OCI-LY3 (cell line): ENCODE measurements around the gene ZGRF1.

Experiments used
- CTCF ChIP-seq: fragments of 200-600, 300-600 bp; sonication (generic); IDR thresholded peaks from 2 replicates; pipeline ENCODE4 v1.5.1; 2014; ENCODE audit warnings: antibody characterized with exemption, low read length, low read depth
- EZH2phosphoT487 ChIP-seq: fragments of 200-600 bp; shearing (Covaris generic); IDR thresholded peaks from 2 replicates; pipeline ENCODE4 v1.6.1; 2018; ENCODE audit warnings: antibody characterized with exemption, mixed run types, low read depth

GRCh38 chr4:112540695-112541094 is 96.0 kb downstream of the ZGRF1 start:
- TF ChIP-seq CTCF: no peak
- TF ChIP-seq EZH2phosphoT487: no peak
